GM18507 (cell line): Measurements from ENCODE around the gene SCN5A.

Source experiments
- DNase-seq: peaks from one replicate; pipeline ENCODE4 v3.0.0; 2011; ENCODE audit warnings: low read depth; ENCODE audit not compliant: insufficient read length; ENCODE audit errors: extremely low spot score
- FAIRE-seq: peaks from 2 replicates; lab custom pipeline; 2011; peaks lifted over from hg19 to GRCh38; lab: Jason Lieb, UNC

Gene SCN5A

GRCh38 chr3:38648024-38648658, 1.3 kb downstream of the SCN5A start:
- FAIRE-seq = no peak

DNA sequence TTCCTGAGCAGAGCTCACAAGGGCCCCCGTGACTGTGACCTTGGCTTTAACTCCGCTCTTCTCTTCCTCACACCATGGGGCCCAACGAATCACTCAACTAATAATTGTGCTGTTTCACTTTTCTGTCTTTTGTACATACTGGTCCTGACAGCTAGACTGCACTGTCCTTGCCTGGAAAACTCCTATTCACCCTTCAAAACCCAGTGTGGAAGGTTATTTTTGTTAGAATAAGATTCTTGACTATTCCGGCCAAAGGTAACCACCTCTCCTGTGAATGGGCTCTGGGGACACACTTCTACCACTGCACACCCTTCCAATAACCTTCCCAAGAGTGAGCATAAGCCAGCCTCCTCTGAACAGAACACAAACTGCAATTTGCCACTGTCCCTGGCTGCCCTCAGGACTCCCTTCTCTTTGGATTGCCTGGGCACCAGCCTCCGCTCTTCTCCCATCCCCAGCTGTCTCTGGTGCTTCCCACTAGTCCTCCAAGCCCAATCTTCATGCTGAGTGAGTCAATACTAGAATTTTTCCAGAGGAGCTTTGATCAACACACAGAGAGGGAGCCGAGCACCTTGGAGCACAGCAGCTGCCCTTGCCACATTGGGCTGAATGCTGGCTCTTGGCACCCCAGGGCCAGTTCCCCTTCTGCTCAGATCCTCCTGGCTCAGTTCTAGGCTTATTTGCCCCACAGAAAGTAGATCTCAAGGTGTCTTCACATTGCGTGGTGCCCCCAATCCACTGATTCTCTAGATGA, 2.1 kb downstream of the SCN5A start:
- no peak for DNase-seq
- no peak for FAIRE-seq

More at GRCh38 chr3:38648024-38648658, 1.3 kb downstream of the SCN5A start:
- no peak for DNase-seq

DNA sequence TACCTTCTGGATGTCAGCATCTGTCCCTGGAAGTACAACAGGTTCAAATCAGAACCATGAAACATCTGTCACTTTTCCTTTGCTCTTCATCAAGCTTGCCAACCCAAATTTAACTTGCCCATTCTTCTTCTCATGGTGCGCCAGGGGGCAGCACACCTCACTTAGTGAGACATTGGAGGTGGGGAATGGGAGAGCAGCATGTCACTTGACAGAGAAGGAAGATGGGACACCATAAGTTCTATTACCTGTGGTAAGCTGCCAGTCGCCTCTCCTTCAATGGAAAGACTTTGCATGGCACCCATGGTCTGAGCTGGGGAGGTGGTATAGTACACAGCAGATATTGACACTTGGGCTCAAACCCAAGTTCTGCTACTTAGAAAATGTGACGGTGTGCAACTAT, 2.9 kb downstream of the SCN5A start:
- FAIRE-seq (peak; percentile 44), DNase-seq (no peak)

DNA sequence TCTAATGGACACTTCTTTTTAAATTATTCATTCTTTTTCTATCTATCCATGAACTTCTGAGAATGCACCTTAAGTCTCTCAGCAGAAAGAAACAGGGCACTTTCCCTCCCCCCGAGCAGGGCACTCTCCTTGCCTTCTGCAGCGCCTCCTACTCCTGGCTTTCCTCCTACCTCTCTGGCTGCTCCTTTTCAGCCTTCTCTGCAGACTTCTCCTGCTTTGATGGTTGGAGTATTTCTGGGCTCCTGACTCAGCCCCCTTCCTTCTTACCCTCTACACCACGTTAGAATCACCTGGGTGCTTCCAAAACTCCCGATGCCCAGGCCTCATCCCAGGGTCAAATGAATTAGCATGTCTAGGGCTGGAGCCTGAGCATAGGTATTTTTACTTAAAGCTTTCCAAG, 3.4 kb downstream of the SCN5A start:
- DNase-seq = no peak
- no peak for FAIRE-seq

- no peak for FAIRE-seq
- no peak for DNase-seq
These were observed 3.9 kb downstream of the SCN5A start for GRCh38 chr3:38645601-38646000.

GRCh38 chr3:38645076-38645475, 4.4 kb downstream of the SCN5A start:
- FAIRE-seq = no peak
- DNase-seq = no peak

DNA sequence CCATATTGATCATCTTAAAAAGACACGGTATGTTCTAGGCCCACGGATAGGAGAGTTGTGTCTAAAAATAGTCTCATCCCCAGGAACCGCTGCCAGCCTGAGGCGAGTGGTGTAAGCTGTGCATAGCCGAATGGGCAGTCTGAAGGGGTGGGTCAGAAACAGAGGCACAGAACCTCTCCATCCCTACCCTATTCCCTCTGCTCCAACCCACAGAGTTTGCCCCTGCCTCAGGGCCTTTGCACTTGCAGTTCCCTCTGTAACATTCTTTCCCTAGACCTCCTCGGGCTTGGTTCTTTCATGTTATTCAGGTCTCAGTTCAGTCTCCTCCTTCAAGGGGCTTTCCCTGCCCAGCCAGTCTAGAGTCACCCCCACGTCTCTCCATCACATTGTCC, 4.8 kb downstream of the SCN5A start:
- FAIRE-seq (no peak), DNase-seq (no peak)

GRCh38 chr3:38644016-38644661, 5.3 kb downstream of the SCN5A start:
- FAIRE-seq (no peak), DNase-seq (no peak)

DNA sequence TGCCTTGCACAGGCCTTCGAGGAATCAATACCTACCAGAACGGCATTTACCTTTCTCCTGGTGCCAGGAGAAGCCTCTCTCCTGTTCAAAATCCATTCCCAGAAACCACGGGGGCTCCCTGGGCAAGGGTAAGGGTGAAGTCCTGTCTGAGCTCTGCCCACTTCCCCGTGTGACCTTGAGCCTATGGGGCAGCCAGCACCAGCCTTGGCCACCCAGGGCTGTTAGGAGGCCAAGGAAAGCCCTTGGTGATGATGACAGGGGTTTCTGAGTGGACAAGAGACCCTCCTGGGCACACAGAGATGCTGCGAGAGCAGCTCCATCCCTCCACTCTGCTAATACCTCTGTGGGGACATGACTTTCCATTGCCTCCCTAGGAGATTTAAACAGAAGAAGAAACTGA, 5.9 kb downstream of the SCN5A start:
- DNase-seq (no peak), FAIRE-seq (no peak)

GRCh38 chr3:38643090-38643489, 6.4 kb downstream of the SCN5A start:
- DNase-seq (no peak), FAIRE-seq (no peak)

- FAIRE-seq (no peak), DNase-seq (no peak)
These were observed 7.9 kb downstream of the SCN5A start for GRCh38 chr3:38641461-38642110.

DNA sequence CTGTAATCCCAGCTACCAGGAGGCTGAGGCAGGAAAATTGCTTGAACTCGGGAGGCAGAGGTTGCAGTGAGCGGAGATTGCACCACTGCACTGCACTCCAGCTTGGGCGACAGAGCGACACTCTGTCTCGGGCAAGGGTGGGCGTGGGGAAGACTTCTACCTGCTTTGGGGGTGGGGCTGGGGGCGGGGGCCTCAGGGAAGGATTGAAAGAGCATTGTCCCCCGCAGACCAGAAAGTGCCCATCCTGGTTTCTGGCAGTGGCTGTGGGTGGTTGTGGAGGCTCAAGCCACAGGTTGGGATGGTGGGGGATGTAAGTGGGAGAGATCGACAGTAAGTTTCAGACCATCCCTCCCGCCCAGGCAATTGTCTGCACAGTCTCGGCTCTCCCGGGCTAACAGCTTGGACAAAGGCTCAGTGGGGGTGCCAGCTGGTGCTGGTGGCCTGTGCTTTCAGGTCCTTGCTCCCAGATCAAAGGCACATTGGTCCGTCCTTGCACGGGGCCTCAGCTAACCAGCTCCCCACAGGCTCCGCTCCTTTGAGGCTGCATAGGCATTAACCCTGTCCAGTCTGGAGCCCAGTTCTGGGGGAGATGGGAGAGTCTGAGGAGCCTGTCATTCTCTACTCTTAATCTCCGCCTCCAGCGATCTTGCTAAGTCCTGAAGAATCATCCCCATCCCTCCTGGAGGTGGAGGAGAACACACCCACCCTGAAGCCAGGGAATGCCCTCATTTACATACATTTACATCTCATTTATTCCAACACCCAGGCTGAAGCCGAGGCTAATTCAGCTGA, 8.6 kb downstream of the SCN5A start:
- no peak for DNase-seq
- FAIRE-seq = no peak

- DNase-seq (no peak), FAIRE-seq (no peak)
These were observed 11.1 kb downstream of the SCN5A start for GRCh38 chr3:38638354-38638753.

GRCh38 chr3:38637906-38638305, 11.6 kb downstream of the SCN5A start:
- FAIRE-seq (no peak), DNase-seq (no peak)

DNA sequence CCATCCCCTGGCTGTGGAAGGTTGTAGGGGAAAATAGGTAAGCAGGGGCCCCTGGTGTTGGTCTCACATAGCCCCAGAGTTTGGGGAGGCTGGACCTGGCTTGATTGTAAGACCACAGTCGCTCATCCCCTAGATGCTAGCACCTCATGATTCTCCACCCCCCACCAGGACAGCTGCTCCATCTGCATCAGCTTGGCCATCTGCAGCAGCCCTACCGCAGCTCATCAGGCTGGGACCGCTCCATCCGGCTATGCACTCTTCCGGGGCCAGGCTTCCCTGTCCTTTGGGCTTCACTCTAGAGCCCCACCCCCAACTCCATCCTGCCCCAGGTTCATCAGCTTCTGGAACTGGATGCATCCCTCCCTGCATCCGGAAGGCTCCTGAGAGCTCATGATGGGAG, 12.6 kb downstream of the SCN5A start:
- no peak for DNase-seq

GRCh38 chr3:38636464-38636863, 13.0 kb downstream of the SCN5A start:
- DNase-seq (no peak), FAIRE-seq (no peak)

More for the DNA sequence above, 12.6 kb downstream of the SCN5A start:
- FAIRE-seq = no peak

- DNase-seq (no peak), FAIRE-seq (no peak)
These were observed 15.4 kb downstream of the SCN5A start for GRCh38 chr3:38634111-38634510.

DNA sequence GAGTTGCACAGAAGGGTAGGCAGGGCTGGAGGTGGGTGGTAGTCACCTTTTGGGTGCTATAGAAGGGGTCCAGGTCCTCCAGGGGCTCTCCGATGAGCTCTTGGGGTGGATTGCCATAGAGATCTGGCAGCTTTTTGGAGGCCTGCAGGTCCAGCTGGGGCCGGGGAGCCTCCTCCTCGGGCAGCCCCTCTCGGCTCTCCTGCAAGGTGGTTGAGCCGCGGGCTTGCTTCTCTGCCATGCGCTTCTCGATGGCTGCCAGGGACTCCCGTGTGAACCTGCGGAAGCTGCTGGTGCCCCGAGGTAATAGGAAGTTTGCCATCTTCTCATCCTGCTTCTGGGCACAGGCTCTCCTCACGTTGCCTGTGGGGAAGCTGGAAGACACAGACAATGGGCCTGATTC, 16.5 kb downstream of the SCN5A start:
- FAIRE-seq = no peak
- DNase-seq = no peak

DNA sequence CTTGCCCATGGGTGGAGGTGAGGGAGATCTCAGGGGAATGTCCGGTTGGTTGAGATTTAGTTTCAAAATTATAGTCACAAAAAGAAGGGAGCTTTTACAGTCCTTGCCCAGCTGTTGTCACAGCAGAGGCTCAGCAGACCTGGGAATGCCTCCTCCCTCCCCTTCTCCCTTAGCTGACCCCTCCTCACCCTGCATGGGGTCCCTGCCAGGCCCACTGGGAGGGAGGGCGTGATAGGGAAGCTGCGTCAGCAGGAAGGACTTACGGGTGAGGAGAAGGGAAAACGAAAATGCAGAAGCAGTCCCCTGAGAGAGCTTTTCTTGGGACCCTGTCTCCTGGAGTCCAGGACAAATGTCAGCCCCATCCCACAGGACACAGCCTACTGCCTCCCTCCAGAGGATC, 18.9 kb downstream of the SCN5A start:
- FAIRE-seq (no peak), DNase-seq (no peak)

- no peak for FAIRE-seq
These were observed 19.4 kb downstream of the SCN5A start for GRCh38 chr3:38630070-38630469.

More at GRCh38 chr3:38630070-38630469, 19.4 kb downstream of the SCN5A start:
- no peak for DNase-seq
